GM15510 (cell line): ENCODE results near the gene HNRNPM.

ENCODE experiments used
- POLR2A ChIP-seq: IDR thresholded peaks from 3 replicates; pipeline ENCODE4 v1.6.1; 2011; ENCODE audit warnings: borderline replicate concordance; ENCODE audit not compliant: insufficient read length; ENCODE audit errors: extremely low read depth

Gene HNRNPM

GRCh38 chr19:8485561-8486371 is 41.0 kb downstream of the HNRNPM start:
- TF ChIP-seq POLR2A, result no peak

- TF ChIP-seq POLR2A, result no peak
Measured at GRCh38 chr19:8486661-8487136, 41.9 kb downstream of the HNRNPM start.

GRCh38 chr19:8487137-8487851 is 42.5 kb downstream of the HNRNPM start:
- TF ChIP-seq POLR2A, result no peak

- no peak for TF ChIP-seq POLR2A
Measured at GRCh38 chr19:8488365-8488764, 43.6 kb downstream of the HNRNPM start.

- TF ChIP-seq POLR2A, result no peak
Measured at GRCh38 chr19:8489561-8490394, 45.0 kb downstream of the HNRNPM start.

GRCh38 chr19:8490395-8490760 is 45.6 kb downstream of the HNRNPM start:
- TF ChIP-seq POLR2A, result no peak

- no peak for TF ChIP-seq POLR2A
Measured at GRCh38 chr19:8490873-8491272, 46.1 kb downstream of the HNRNPM start.

GRCh38 chr19:8491574-8491973 is 46.8 kb downstream of the HNRNPM start:
- no peak for TF ChIP-seq POLR2A

- TF ChIP-seq POLR2A, result no peak
Measured at GRCh38 chr19:8494158-8494557, 49.4 kb downstream of the HNRNPM start.

- TF ChIP-seq POLR2A, result no peak
Measured at GRCh38 chr19:8498295-8498694, 53.5 kb downstream of the HNRNPM start.

GRCh38 chr19:8499048-8499833 is 54.5 kb downstream of the HNRNPM start:
- TF ChIP-seq POLR2A, result no peak

GRCh38 chr19:8500158-8500557 is 55.4 kb downstream of the HNRNPM start:
- no peak for TF ChIP-seq POLR2A

GRCh38 chr19:8501516-8501915 is 56.7 kb downstream of the HNRNPM start:
- TF ChIP-seq POLR2A, result no peak

- TF ChIP-seq POLR2A, result no peak
Measured at GRCh38 chr19:8501981-8502380, 57.2 kb downstream of the HNRNPM start.
